Stimulated activated naive CD8-positive, alpha-beta T cell treated with anti-CD3 and anti-CD28 coated beads, Interleukin-15, amount 100 ng/mL, for 72 hours (primary cell): ENCODE results near the gene CHST8.

Experiments
- ATAC-seq: fragments of 150-1000 bp; cut with Tn5 transposase; 2 replicates; pipeline ENCODE4 v1.10.0; 2021; ENCODE audit warnings: mild to moderate bottlenecking, moderate library complexity
- DNase-seq, 2 donors: peaks; one replicate each; pipeline ENCODE4 v3.0.0; 2021 to 2022
- H3K27ac Mint-ChIP-seq, 2 donors: one replicate each; pipeline ENCODE4 v1.8.0; 2022; ENCODE audit warnings: mild to moderate bottlenecking in 2 of 2, mixed read lengths in 2 of 2, moderate library complexity in 2 of 2
- H3K27me3 Mint-ChIP-seq: one replicate; pipeline ENCODE4 v1.8.0; 2022; ENCODE audit warnings: mixed read lengths
- H3K4me1 Mint-ChIP-seq: one replicate; pipeline ENCODE4 v1.8.0; 2022; ENCODE audit warnings: mild to moderate bottlenecking, mixed read lengths
- H3K4me3 Mint-ChIP-seq, 2 donors: one replicate each; pipeline ENCODE4 v1.8.0; 2022; ENCODE audit warnings: mild to moderate bottlenecking in 2 of 2, mixed read lengths in 2 of 2, moderate library complexity in 1 of 2
- H3K9me3 Mint-ChIP-seq, 2 donors: one replicate each; pipeline ENCODE4 v1.8.0; 2022; ENCODE audit warnings: mixed read lengths in 2 of 2

Gene CHST8

GRCh38 chr19:33819506-33819879, 197.7 kb downstream of the CHST8 start:
- DNase-seq (no peak), ATAC-seq (no peak)
- Mint-ChIP-seq H3K27me3 (peaks cover 28% of the 10 kb centered on the region), H3K4me3 (peak overlapping the region; percentile 73 to 93), H3K9me3 (no peaks in the 10 kb centered on the region), H3K4me1 (peaks cover 28% of the 10 kb centered on the region), H3K27ac (peak overlapping the region; percentile 73 to 88)

GRCh38 chr19:33819880-33820781, 198.4 kb downstream of the CHST8 start:
- ATAC-seq (peak; percentile 89), DNase-seq (peak; percentile 65 to 83)
- H3K4me1 Mint-ChIP-seq = peaks cover 28% of the 10 kb centered on the region
- H3K27ac Mint-ChIP-seq = peak overlapping the region; percentile 88 to 92
- peak overlapping the region; percentile 86 to 93 for H3K4me3 Mint-ChIP-seq
- no peaks in the 10 kb centered on the region for H3K9me3 Mint-ChIP-seq
- H3K27me3 Mint-ChIP-seq = peaks cover 28% of the 10 kb centered on the region

GRCh38 chr19:33821871-33822270, 200.1 kb downstream of the CHST8 start:
- ATAC-seq (no peak), DNase-seq (no peak)
- Mint-ChIP-seq H3K27me3 (peaks cover 27% of the 10 kb centered on the region), H3K4me3 (no peak overlapping the region), H3K9me3 (no peaks in the 10 kb centered on the region), H3K4me1 (peaks cover 28% of the 10 kb centered on the region), H3K27ac (no peak overlapping the region)
